Ishikawa (cell line): Measurements from ENCODE around the gene ITPR1.

Source experiments
- CEBPB ChIP-seq: IDR thresholded peaks from 2 replicates; pipeline ENCODE4 v1.6.1; 2012
- CREB1 ChIP-seq: IDR thresholded peaks from 2 replicates; pipeline ENCODE4 v1.6.1; 2012; ENCODE audit warnings: low read depth
- EGR1 ChIP-seq: IDR thresholded peaks from 2 replicates; pipeline ENCODE4 v1.6.1; 2012
- EP300 ChIP-seq: IDR thresholded peaks from 2 replicates; pipeline ENCODE4 v1.6.1; 2012; ENCODE audit warnings: borderline replicate concordance
- FOXM1 ChIP-seq: IDR thresholded peaks from 2 replicates; pipeline ENCODE4 v1.6.1; 2012; ENCODE audit warnings: low read depth, borderline replicate concordance
- NFIC ChIP-seq: IDR thresholded peaks from 2 replicates; pipeline ENCODE4 v1.6.1; 2012
- RAD21 ChIP-seq: IDR thresholded peaks from 2 replicates; pipeline ENCODE4 v1.6.1; 2012; ENCODE audit warnings: low read depth
- TAF1 ChIP-seq: IDR thresholded peaks from 2 replicates; pipeline ENCODE4 v1.6.1; 2012; ENCODE audit warnings: low read depth, mild to moderate bottlenecking
- TCF12 ChIP-seq: IDR thresholded peaks from 2 replicates; pipeline ENCODE4 v1.6.1; 2012; ENCODE audit warnings: low read depth
- TEAD4 ChIP-seq: IDR thresholded peaks from 2 replicates; pipeline ENCODE4 v1.6.1; 2012
- YY1 ChIP-seq: IDR thresholded peaks from 2 replicates; pipeline ENCODE4 v1.6.1; 2012; ENCODE audit warnings: low read depth
- ZBTB7A ChIP-seq: IDR thresholded peaks from 2 replicates; pipeline ENCODE4 v1.6.1; 2012; ENCODE audit warnings: low read depth
- TF ChIP-seq, protein P1 (sequence below): IDR thresholded peaks from 2 replicates; pipeline ENCODE4 v1.6.1; 2012; ENCODE audit warnings: low read depth, mild to moderate bottlenecking
- TF ChIP-seq, protein P2 (sequence below): IDR thresholded peaks from 2 replicates; pipeline ENCODE4 v1.6.1; 2012
- TF ChIP-seq, protein P3 (sequence below): IDR thresholded peaks from 2 replicates; pipeline ENCODE4 v1.6.1; 2012

Gene ITPR1

GRCh38 chr3:4497005-4497692 is 4.0 kb downstream of the ITPR1 start:
- TF ChIP-seq TEAD4 = no peak
- TF ChIP-seq EP300 = no peak
- TF ChIP-seq, protein P1, sequence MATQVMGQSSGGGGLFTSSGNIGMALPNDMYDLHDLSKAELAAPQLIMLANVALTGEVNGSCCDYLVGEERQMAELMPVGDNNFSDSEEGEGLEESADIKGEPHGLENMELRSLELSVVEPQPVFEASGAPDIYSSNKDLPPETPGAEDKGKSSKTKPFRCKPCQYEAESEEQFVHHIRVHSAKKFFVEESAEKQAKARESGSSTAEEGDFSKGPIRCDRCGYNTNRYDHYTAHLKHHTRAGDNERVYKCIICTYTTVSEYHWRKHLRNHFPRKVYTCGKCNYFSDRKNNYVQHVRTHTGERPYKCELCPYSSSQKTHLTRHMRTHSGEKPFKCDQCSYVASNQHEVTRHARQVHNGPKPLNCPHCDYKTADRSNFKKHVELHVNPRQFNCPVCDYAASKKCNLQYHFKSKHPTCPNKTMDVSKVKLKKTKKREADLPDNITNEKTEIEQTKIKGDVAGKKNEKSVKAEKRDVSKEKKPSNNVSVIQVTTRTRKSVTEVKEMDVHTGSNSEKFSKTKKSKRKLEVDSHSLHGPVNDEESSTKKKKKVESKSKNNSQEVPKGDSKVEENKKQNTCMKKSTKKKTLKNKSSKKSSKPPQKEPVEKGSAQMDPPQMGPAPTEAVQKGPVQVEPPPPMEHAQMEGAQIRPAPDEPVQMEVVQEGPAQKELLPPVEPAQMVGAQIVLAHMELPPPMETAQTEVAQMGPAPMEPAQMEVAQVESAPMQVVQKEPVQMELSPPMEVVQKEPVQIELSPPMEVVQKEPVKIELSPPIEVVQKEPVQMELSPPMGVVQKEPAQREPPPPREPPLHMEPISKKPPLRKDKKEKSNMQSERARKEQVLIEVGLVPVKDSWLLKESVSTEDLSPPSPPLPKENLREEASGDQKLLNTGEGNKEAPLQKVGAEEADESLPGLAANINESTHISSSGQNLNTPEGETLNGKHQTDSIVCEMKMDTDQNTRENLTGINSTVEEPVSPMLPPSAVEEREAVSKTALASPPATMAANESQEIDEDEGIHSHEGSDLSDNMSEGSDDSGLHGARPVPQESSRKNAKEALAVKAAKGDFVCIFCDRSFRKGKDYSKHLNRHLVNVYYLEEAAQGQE = no peak
- no peak for TF ChIP-seq CEBPB
- no peak for TF ChIP-seq ZBTB7A
- no peak for TF ChIP-seq TCF12
- TF ChIP-seq, protein P2, sequence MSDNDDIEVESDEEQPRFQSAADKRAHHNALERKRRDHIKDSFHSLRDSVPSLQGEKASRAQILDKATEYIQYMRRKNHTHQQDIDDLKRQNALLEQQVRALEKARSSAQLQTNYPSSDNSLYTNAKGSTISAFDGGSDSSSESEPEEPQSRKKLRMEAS = no peak
- TF ChIP-seq FOXM1 = no peak
- no peak for TF ChIP-seq TAF1
- TF ChIP-seq RAD21 = no peak
- no peak for TF ChIP-seq YY1
- TF ChIP-seq EGR1 = no peak
- TF ChIP-seq NFIC = no peak
- TF ChIP-seq, protein P3, sequence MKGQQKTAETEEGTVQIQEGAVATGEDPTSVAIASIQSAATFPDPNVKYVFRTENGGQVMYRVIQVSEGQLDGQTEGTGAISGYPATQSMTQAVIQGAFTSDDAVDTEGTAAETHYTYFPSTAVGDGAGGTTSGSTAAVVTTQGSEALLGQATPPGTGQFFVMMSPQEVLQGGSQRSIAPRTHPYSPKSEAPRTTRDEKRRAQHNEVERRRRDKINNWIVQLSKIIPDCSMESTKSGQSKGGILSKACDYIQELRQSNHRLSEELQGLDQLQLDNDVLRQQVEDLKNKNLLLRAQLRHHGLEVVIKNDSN = no peak
- no peak for TF ChIP-seq CREB1

DNA sequence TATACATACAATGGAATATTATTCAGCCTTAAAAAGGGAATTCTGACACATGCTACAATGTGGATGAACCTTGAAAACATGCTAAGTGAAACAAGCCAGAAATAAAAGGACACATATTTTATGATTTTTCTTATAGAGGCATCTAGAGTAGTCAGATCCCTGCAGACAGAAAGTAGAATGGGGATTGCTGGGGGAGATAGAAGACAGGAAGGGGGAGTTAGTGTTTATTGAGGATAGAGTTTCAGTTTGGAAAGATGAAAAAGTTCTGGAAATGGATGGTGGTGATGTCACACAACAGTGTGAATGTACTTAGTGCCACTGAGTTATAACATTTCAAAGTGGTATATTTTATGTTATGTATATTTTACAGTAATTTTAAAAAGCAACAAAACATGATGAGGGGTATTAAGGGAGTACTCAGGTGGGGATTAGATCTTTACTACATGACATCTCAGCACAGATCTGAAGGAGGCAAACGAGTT is 4.7 kb downstream of the ITPR1 start:
- TF ChIP-seq FOXM1 (no peak), YY1 (no peak), EP300 (no peak)

- TF ChIP-seq, protein P3 = no peak
These were observed 5.3 kb downstream of the ITPR1 start for GRCh38 chr3:4498446-4498845.

- TF ChIP-seq, protein P2 = no peak
- no peak for TF ChIP-seq TAF1
- TF ChIP-seq EP300 = no peak
- TF ChIP-seq RAD21 = no peak
- TF ChIP-seq CREB1 = no peak
- no peak for TF ChIP-seq TEAD4
- TF ChIP-seq EGR1 = no peak
- TF ChIP-seq NFIC = no peak
- TF ChIP-seq YY1 = no peak
These were observed 8.3 kb downstream of the ITPR1 start for GRCh38 chr3:4501437-4501836.

DNA sequence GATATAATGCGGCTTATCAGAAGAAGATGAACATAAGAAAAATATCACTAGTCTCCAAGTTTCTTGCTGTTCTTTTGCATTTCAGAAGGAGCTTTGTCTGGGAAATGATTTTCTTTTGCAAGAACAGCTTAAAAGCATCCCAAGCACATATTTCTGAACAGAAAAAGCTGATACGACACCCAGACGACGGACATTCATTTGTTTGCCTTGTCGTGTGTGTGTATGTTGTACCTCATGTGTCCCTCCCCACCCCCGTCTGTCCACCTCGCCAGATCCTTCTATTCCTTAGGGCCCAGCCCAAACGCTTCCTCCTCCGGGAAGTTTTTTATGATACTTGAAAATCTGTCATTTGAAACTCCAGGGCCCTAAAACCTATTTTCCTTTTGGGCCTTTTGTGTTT is 8.8 kb downstream of the ITPR1 start:
- TF ChIP-seq, protein P3 = no peak
- TF ChIP-seq TCF12 (no peak), YY1 (no peak), CREB1 (no peak), ZBTB7A (no peak)
- TF ChIP-seq, protein P2 = no peak

GRCh38 chr3:4503050-4503449 is 9.9 kb downstream of the ITPR1 start:
- TF ChIP-seq CREB1 (no peak), NFIC (no peak), CEBPB (no peak), YY1 (no peak), RAD21 (no peak)
- TF ChIP-seq, protein P3 = no peak

- TF ChIP-seq, protein P1 = no peak
- TF ChIP-seq EGR1 (no peak), FOXM1 (no peak), RAD21 (no peak), TCF12 (no peak), TEAD4 (no peak), ZBTB7A (no peak), CEBPB (no peak), CREB1 (no peak), TAF1 (no peak), YY1 (no peak)
- TF ChIP-seq, protein P3 = no peak
- TF ChIP-seq, protein P2 = no peak
These were observed 11.5 kb downstream of the ITPR1 start for GRCh38 chr3:4504340-4505261.
